ENCODE results near the gene NECAB2.
"Not testable (repeated sequence)": the region's sequence is repeated elsewhere in the genome, so short reads cannot be mapped to it uniquely, and the experiment has no call there.

NECAB2 gene

DNA sequence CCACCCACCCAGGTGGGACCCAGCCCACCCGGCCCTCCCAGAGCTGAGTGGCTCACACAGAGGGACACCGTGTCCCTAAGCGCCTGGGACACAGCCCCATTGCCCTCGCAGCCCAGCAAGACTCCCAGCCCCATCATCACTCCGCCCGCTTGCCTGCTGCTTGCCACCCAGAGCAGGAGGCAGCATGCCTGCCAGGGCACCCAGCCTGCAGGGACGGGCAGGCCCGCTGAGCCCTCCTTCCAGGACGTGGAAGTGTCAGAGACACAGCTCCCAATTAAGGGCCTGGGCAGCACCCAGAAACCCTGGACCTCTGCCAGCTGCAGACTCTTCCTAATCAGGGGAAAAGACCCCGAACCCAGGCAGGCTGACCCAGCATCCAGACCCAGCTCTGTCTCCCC is 32.2 kb upstream of the NECAB2 start:
- DNase-seq (ENCODE audit: low read depth in 1 of 2, low spot score in 1 of 2), result no peak

DNA sequence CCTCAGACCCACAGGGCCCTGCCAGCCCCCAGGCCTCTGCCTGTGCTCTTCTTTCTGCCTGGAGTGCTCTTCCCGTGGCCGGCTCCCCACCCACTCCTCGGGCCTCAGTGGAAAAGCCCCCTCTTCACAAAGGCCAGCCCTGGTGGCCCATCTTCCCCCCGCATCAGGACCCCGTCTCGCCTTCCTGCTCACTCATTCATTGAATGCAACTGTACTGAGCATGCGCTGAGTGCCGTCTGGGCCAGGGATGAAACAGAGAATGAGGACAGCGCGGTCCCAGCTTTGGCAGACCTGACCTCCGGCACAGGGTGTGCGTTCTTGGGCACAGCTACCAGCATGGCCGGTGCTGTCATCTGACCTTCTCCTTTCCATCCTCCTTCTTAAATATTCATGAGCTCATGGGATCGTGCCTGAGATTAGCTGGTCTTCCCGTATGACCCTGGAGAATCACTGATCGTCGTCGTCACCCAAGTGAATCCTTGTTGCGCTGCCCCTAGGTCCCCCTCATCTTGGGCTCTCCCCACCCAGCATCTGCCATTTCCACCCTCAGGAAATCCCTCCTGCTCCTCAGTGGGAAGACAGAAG is 31.4 kb upstream of the NECAB2 start:
- no peak for DNase-seq (ENCODE audit: low read depth in 1 of 2, low spot score in 1 of 2)

DNA sequence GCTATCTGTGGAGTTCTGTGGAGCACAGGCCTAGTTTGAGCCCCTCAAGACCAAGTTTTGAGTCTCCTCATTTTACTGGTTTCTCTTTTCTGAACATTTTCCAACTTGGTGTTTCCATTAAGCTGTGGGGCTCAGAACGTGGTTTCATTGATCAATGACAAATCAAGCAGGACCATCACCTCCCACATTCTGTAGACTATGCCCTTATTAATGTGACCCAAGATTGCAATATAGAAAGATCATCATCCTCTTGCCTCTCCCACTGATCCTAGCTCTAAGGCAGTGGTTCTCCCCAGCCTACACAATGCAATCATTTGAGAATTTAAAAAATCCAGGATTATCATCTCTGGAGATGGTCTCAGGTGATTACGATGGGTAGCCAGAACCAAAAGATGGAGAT is 30.8 kb upstream of the NECAB2 start:
- DNase-seq (ENCODE audit: low read depth in 1 of 2, low spot score in 1 of 2), result no peak

DNA sequence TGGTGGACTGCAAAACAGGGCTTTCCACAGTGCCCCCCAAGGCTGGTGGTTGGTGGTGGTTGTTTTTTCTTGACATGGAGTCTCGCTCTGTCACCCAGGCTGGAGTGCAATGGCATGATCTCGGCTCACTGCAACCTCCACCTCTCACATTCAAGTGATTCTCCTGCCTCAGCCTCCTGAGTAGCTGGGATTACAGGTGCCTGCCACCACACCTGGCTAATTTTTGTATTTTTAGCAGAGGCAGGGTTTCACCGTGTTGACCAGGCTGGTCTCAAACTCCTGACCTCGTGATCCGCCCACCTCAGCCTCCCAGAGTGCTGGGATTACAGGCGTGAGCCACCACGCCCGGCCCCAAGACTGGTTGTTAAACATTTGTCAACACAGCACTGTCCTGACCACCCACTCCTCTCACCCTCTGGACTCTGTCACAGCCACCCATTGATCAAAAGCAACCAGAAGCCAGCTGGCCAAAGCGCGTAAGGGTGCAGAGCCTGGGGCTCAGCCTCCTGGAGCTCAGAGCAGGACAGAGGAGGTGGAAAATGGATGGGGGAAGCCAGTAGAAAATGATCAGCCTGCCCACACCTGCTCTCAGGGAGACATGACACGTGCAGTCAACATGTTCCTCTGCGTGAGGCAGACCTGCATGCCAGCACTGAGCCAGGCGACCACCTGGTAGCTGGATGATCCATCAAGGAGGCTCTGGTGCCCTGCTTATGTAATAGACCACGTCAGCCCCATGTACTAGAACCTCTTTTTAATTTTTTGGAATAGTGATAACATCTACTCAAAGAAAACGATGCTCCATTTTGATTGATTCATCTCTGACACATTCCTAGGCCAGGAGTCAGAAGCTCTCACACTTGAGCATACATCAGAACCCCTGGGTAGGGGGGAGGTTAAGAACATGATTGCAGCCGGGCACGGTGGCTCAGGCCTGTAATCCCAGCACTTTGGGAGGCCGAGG is 29.8 kb upstream of the NECAB2 start:
- no peak for DNase-seq (ENCODE audit: low read depth in 1 of 2, low spot score in 1 of 2)

DNA sequence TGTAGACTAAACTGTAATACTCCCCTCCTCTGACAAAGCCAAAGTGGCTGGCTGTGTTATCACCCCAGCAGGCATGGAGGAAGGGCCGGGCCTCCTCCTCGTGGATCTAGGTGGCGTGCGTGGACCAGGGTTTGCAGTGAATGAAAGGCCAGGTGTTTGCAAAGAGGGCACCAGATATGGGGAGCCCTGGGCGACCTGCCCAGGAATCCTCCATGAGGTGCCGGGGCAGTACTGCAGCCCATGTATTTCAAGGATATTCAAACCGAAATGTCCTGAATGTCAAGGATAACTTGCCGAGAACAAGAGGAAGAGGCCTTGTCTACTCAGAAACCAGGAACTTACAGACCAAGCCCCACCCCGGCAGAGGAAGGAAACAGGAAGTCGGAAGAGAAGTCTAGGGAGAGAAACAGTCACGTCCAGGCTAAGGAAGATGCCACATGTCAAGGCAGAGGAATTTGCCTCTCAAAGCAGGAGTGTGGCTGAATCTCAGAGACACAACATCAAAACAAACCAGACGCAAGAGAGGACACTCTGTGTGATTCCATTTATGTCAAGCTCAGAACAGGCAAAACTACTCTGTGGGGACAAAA is 28.7 kb upstream of the NECAB2 start:
- DNase-seq (ENCODE audit: low read depth in 1 of 2, low spot score in 1 of 2), result no peak

DNA sequence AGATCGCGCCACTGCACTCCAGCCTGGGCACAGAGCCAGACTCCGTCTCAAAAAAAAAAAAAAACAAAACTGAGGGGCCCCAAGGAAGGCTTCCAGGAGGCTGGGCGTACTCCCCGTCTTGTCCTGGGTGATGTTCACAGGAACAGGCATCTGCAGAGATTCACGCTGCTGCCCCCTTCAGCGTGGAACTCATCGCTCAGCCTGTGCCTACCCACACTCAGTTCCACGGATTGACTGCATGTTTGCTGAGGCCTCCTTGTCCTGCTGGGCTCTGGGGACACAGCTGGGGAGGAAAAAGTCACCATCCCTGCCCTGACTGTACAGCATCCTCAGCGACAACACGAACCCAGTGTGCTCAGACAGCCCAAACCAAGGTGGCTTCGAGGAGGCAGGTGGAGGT is 27.9 kb upstream of the NECAB2 start:
- no peak for DNase-seq (ENCODE audit: low read depth in 1 of 2, low spot score in 1 of 2)

DNA sequence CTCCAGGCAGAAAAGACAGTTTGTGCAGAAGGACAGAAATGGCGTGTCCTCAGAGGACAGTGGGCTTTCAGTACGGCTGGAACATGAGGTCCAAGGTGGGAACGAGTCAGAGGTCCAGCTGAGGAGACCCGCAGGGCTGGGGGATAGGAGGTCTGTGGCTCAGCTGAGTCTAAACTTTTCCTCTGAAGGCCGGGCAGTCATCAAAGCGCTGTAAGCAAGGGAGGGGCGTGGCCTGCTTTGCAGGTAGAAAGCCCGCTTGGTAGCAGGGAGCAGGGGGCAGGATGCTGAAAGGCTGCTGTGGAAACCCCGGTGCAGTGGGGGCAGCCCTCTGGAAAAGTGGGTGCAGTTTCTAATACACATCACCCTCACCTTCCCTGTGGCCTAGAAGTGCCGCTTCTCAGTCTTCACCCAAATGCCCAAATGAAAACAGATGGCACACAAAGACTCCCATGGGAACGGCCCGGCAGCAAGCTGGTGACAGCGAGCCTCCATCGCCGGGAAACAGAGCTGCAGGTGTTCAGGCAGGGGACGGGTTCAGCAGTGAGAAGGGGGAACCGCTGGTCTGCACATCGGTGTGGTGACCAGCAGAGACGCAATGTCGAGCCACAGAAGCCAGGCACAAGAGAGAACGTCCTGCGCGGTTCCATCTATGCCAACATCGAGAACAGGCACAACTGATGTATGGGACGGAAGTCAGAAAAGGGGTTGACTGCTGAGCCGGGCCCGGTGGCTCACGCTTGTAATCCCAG is 27.2 kb upstream of the NECAB2 start:
- no peak for DNase-seq (ENCODE audit: low read depth in 1 of 2, low spot score in 1 of 2)

DNA sequence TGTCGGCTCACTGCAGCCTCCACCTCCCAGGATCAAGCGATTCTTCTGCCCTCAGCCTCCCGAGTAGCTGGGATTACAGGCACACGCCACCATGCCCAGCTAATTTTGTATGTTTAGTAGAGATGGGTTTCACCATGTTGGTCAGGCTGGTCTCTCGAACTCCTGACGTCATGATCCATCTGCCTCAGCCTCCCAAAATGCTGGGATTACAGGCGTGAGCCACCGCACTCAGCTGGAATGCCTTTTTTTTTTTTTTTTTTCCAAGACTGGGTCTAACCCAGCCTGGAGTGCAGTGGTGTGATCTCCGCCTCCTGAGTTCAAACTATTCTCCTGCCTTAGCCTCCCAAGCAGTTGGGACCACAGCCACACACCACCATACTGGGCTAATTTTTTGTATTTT is 26.5 kb upstream of the NECAB2 start:
- DNase-seq (ENCODE audit: low read depth in 1 of 2, low spot score in 1 of 2), result not testable (repeated sequence)

DNA sequence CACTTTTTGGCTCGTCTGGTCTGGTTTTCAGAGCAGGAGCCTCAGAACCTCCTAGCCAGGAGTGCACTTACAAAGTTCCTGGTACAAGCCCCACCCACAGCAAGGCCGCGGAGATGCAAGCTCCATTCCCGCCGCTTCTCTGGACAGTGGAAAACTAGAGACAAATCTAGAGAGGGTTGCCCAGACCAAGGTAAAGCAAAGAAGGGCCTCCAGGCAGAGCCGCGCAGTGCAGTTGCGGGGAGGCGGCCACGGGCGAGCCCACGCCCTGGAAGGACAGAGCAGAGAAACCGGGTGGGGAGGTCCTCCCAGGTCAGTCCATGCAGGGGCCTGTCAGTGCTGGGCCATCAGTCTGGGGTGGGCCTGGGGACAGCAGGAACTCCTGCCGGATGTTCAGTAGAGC is 26.0 kb upstream of the NECAB2 start:
- no peak for DNase-seq (ENCODE audit: low read depth in 1 of 2, low spot score in 1 of 2)

DNA sequence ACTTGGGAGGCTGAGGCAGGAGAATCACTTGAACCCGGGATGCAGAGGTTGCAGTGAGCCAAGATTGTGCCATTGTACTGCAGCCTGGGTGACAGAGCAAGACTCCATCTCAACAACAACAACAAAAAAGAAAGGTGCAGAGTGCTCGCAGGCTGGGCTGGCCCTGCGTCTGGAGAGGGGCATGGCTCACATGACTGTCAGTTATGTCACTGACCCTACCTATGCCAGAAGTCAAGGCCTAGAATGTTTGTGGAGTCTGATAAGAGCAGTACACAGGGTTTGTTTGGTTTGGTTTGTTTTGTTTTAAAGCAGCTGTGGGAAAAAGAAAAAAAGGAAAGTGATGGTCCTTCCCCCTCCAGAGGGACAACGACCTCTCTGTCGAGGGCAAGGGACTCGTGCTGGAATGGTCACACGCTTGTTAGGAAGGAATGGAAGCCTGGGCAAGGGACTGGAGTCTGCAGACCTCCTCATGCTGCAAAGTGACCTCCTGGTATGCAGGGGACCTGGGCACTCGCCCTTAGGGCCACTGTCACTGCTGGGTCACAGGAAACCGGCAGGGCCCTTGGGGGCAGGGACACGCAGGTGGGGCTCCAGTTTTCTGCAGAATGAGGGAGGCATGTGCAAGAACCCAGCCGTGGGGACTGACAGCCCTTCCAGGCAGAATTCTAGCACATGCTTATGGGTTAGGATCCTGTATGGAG is 25.1 kb upstream of the NECAB2 start:
- DNase-seq (ENCODE audit: low read depth in 1 of 2, low spot score in 1 of 2), result no peak

DNA sequence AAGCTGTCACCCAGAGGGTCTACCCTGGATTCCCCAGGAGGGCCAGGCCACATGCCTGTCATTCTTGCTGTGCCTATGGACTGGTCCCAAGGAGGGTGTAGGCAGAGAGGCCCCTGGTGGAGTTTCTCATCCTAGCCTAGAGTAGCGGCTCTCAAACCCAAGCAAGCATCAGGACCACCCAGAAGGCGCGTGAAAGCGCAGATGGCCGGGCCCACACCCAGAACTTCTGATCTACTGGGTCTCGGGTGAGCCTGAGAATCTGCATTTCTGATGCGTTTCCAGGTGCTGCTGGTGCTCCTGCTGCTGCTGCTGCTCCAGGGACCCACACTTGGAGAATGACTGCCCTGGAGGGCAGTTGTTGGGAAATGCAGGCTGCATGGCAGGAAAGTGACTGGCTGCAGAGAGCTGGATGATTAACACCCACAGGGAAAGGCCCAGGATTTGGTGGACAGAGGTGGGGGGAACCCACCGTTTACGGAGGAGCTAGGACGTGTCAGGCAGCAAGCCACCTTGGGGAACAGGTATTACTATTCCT is 24.5 kb upstream of the NECAB2 start:
- DNase-seq (ENCODE audit: low read depth in 1 of 2, low spot score in 1 of 2), result no peak

DNA sequence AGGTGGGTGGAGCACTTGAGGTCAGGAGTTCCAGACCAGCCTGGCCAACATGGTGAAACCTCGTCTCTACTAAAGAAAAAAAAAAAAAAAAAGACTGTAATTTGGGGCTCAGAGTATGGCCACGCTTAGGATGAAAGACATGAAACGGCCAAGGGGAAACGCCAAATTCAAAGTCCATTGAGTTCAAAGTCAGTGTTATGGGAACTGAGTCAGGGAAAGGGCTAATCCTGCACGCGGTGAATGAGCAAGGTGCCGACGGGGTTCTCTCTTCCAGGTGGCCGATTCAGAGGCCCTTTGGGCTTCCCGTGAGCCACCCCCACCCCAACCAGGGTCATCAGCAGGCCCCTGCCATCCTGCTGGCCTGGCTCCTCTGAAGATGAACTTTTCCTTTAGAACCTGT is 22.5 kb upstream of the NECAB2 start:
- no peak for DNase-seq (ENCODE audit: low read depth in 1 of 2, low spot score in 1 of 2)

DNA sequence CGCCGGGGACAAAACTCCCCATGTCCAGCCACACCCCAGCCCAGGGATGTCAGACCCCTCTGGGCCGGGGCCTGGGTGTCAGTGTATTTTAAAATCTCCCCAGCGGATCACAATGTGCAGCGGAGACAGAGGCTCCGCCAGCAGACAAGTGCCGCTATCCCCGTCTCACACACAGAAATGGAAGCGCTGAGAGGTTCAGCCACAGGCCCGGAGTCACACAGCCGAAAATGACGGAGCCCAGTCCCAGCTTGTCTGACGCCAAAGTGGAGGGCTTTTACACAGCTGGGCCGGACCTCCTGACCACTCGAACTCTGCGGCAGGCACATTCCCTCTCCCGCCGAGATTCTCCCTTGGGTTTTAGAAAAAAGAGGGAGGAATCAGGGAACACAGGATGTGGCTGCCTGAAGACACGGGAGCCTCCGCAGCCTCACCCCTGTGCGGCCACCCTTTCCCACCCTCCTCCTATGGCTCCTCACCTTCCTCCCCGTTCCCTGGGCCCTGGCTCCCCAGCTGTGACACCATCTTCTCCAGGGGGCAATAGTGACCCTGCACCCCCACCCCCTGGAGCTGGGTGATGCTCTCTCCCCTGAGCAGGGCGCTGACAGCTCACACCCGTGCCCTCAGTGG is 21.8 kb upstream of the NECAB2 start:
- DNase-seq (ENCODE audit: low read depth in 1 of 2, low spot score in 1 of 2), result no peak

DNA sequence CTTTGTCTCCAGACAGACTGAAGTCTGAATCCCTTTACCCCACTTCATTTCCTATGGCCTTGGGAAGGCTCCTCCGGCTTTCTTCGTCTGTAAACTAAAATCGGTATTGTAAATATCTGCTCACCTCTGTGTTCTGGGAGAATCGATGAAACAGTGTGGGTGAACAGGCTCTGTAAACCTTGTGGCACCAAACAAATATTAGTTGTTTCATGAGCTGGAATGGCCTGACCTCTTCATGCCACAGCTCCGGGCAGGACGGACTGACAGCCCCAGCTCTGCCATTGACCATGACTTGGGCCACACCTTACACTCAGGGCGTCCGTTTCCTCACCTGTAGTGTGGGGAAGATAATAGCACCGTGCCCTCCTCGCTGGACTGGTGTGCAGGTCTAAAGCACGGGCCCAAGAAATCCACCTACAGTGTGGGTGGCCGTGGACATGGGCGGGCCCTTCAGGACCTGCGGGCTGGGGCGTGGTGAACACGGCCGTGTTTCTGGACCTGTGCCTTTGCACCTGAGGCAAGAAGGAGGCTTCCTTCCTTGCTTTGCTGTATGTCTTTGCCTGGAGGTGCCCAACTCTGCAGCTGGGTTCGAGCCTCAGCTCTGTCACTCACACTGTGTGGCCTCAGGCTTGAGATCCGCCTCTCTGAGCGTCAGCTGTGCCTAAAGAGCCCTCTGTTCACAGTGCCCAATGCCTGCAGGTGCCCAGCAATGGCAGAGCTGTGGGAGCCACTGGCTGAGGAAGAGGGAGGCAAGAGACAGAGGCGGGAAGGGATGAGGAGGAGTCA is 21.1 kb upstream of the NECAB2 start:
- DNase-seq (ENCODE audit: low read depth in 1 of 2, low spot score in 1 of 2), result no peak

DNA sequence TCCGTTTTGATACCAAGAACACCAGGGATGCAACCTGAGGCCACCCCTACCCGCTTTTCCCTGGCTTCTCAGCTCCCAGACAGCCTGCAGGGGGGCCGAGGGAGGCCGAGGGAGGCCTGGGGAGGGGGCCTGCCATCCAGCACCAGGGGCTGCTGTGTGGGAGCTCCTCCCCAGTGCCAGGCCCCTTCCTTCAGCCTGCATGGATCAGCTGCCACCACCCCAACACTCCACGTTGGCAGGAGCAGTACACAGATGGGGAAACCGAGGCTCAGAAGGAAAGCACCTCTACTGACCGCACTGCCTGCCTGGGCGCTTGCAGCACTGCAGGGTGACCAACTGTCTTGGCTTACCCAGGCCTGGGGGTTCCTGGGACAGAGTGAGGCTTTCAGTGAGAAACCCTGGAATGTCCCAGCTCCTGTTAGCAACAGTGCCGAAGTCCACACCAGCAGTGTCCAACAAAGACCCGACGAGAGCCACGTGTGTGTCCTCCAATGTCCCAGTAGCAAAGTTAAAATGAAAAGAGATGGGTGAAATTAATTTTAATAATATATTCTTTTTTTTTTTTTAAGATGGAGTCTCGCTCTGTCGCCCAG is 20.3 kb upstream of the NECAB2 start:
- no peak for DNase-seq (ENCODE audit: low read depth in 1 of 2, low spot score in 1 of 2)

DNA sequence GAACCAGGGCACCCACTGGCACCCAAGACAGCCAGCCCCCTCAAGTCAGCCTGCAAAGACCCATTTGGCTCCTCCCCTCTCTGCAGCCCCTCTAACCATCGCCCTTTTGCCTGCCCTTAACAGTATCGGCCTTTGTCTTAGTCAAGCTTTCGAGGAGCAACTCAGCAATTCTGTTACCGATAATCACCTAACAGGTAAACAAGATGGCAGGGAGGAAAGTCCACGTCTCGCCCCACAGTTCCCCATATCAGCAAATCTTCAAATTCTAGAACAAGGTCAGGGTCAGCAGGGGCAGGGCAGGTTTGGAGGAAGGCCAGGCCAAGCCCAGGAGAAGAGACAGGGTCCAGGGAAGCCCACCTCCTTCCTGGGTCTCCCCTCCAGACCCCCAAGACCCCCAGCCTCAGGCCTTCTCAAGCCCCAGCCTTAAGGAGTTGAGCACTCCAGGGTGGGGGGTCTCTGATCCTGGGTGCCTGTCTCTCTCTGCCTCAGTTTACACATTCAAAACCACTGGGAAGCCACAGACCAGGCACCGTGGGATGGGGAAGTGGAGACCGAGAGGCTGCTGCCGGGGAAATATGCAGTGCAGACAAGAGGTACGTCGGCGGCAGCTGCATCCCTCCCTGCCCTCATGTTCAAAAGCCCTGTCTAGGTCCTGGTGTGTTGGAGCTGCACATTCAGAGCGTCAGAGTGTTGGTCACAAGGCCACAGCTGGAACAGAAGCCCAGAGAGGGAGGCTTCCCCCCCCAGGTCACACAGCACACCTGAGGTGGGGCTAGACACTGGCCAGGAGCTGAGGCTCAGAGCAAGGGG is 18.9 kb upstream of the NECAB2 start:
- DNase-seq (ENCODE audit: low read depth in 1 of 2, low spot score in 1 of 2), result no peak

DNA sequence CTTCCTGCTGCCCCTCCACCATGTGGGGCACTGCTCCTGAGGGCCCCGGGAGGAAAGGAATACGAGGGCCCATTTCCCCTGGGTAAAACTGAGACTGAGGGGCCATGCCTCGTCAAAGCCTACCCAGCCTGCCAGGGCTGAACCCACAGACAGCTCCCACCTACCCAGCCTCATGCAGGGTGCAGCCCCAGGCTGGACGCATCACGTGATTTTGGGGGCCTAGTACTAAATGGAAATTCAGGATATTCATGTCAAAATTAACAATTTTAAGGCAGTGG is 18.4 kb upstream of the NECAB2 start:
- no peak for DNase-seq (ENCODE audit: low read depth in 1 of 2, low spot score in 1 of 2)

DNA sequence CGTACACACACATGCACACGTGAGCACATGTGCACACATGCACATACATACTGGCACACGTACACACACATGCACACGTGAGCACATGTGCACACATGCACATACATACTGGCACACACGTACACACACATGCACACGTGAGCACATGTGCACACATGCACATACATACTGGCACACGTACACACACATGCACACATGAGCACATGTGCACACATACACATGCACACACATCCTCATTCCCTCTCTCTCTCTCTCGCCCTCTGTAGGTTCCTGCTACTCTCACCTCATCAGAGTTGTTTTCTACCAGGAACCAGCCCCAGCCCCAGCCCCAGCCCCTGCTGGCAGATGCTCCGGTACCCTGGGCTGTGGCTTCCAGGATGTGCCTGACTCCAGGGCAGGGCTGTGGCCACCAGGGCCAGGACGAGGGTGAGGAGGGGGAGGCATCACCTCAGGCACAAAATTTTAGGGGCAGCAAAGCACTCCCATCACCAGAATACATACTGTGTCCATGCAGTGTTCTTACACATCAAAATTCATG is 17.1 kb upstream of the NECAB2 start:
- DNase-seq (ENCODE audit: low read depth in 1 of 2, low spot score in 1 of 2), result not testable (repeated sequence)

Data from stimulated activated CD4-positive, alpha-beta T cell treated with anti-CD3 and anti-CD28 coated beads, Interleukin-15, amount 100 ng/mL, for 1 hour (primary cell).